Caco-2 (cell line): ENCODE measurements around the gene SMARCA4. TPM values are rescaled to one million over a fixed set of nuclear protein-coding genes. Genes with fewer than 3 reads are reported as not detected.
A peak's percentile ranks its signal among the peaks of the same experiment; 100 is the strongest.

Experiments
- Bru-seq: library from RNA; stranded (reverse); fragments of 400-500 nt; gene quantifications from one replicate; lab custom pipeline; 2021; lab: Mats Ljungman, UMichigan
- BruChase-seq, 2 experiments: library from RNA; stranded (reverse); fragments of 400-500 nt; gene quantifications; one replicate each; lab custom pipeline; 2021; lab: Mats Ljungman, UMichigan
- BruUV-seq: library from RNA; stranded (reverse); fragments of 400-500 nt; replicated peaks from 2 replicates; lab custom pipeline; 2021; lab: Mats Ljungman, UMichigan
- CTCF ChIA-PET: fragments of 300-600 bp; sonication (Branson Sonifier 250); formaldehyde crosslinking; loops from one replicate; lab custom pipeline; 2022; ENCODE audit warnings: antibody characterized with exemption; lab: Charles Lee
- POLR2A ChIA-PET: fragments of 300-600 bp; sonication (Branson Sonifier 250); formaldehyde crosslinking; loops from one replicate; lab custom pipeline; 2022; ENCODE audit warnings: antibody characterized with exemption; lab: Charles Lee
- DNase-seq, 2 experiments: peaks; one replicate each; pipeline versions ENCODE4 v3.0.0 to v3.0.0-alpha.2; 2020 to 2022
- H3K27me3 ChIP-seq: replicated peaks from 2 replicates; pipeline ENCODE4 v1.6.0; 2011; ENCODE audit warnings: low read length; ENCODE audit not compliant: control insufficient read depth, insufficient read depth
- H3K36me3 ChIP-seq: 2 replicates; pipeline ENCODE4 v1.5.1; 2011; ENCODE audit warnings: low read length; ENCODE audit not compliant: control insufficient read depth, insufficient read depth
- H3K4me1 ChIP-seq: fragments of 250-450 bp; sonication (Bioruptor Pico); 2 replicates; pipeline ENCODE4 v1.5.1; 2020; ENCODE audit warnings: mild to moderate bottlenecking
- H3K4me3 ChIP-seq: 2 replicates; pipeline ENCODE4 v1.5.1; 2011; ENCODE audit warnings: low read depth, mild to moderate bottlenecking, control low read depth, low read length
- H3K9me3 ChIP-seq: fragments of 250-450 bp; sonication (Bioruptor Pico); 2 replicates; pipeline ENCODE4 v1.5.1; 2020; ENCODE audit warnings: mild to moderate bottlenecking, moderate library complexity
- H3K27ac Mint-ChIP-seq: one replicate; pipeline ENCODE4 v1.8.0; 2022; ENCODE audit warnings: mixed read lengths; ENCODE audit not compliant: unreplicated experiment
- H3K27me3 Mint-ChIP-seq: one replicate; pipeline ENCODE4 v1.8.0; 2022; ENCODE audit warnings: mixed read lengths; ENCODE audit not compliant: insufficient read depth, unreplicated experiment
- H3K36me3 Mint-ChIP-seq: one replicate; pipeline ENCODE4 v1.8.0; 2022; ENCODE audit warnings: mild to moderate bottlenecking, mixed read lengths; ENCODE audit not compliant: insufficient read depth, unreplicated experiment
- H3K4me1 Mint-ChIP-seq: one replicate; pipeline ENCODE4 v1.8.0; 2022; ENCODE audit warnings: low read depth, mixed read lengths; ENCODE audit not compliant: unreplicated experiment
- H3K4me3 Mint-ChIP-seq: one replicate; pipeline ENCODE4 v1.8.0; 2022; ENCODE audit warnings: mild to moderate bottlenecking, moderate library complexity, mixed read lengths; ENCODE audit not compliant: unreplicated experiment
- H3K9me3 Mint-ChIP-seq: one replicate; pipeline ENCODE4 v1.8.0; 2022; ENCODE audit warnings: mixed read lengths; ENCODE audit not compliant: unreplicated experiment
- intact Hi-C: fragments of 100-400 bp; cut with micrococcal nuclease; formaldehyde crosslinking; loops from one replicate; pipeline ENCODE4 v1.10.0; 2022; ENCODE audit not compliant: unreplicated experiment
- long read RNA-seq: library from polyadenylated mRNA; stranded (forward); transcript quantifications from one replicate; pipeline ENCODE4 v2.0.0, GENCODE V29; 2022
- total RNA-seq: library from RNA; stranded (reverse); gene quantifications from 2 replicates; pipeline ENCODE4 v1.2.3, GENCODE V29; 2022
- TF ChIP-seq, protein P1 (sequence below), 2 experiments: fragments of 200-600 bp in 1 of 2; IDR thresholded peaks; 1 replicate in 1 of 2; 2 replicates in 1 of 2; pipeline versions ENCODE4 v1.5.1 to v1.8.0; 2011 to 2022; ENCODE audit warnings: antibody characterized with exemption in 1 of 2, control low read depth in 1 of 2, inconsistent platforms in 1 of 2, low read depth in 1 of 2, low read length in 1 of 2, mild to moderate bottlenecking in 1 of 2, moderate library complexity in 1 of 2; ENCODE audit not compliant: insufficient read depth in 1 of 2, severe bottlenecking in 1 of 2, unreplicated experiment in 1 of 2

The SMARCA4 gene
- total RNA-seq (171 and 180 TPM in 2 replicates), Bru-seq, nascent RNA (percentile 68 among the genes with signal in this experiment), BruChase-seq, experiment 1, labeled RNA remaining after a 2-hour chase (percentile 71 among the genes with signal in this experiment), BruChase-seq, experiment 2, labeled RNA remaining after a 6-hour chase (percentile 82 among the genes with signal in this experiment)
- long read RNA-seq, full-length matches to known transcripts, result 49 of 190 reads
- long read RNA-seq, partial matches to known transcripts, result 106 of 190 reads
- long read RNA-seq, other reads (novel, unspliced or antisense), result 35 of 190 reads

DNA sequence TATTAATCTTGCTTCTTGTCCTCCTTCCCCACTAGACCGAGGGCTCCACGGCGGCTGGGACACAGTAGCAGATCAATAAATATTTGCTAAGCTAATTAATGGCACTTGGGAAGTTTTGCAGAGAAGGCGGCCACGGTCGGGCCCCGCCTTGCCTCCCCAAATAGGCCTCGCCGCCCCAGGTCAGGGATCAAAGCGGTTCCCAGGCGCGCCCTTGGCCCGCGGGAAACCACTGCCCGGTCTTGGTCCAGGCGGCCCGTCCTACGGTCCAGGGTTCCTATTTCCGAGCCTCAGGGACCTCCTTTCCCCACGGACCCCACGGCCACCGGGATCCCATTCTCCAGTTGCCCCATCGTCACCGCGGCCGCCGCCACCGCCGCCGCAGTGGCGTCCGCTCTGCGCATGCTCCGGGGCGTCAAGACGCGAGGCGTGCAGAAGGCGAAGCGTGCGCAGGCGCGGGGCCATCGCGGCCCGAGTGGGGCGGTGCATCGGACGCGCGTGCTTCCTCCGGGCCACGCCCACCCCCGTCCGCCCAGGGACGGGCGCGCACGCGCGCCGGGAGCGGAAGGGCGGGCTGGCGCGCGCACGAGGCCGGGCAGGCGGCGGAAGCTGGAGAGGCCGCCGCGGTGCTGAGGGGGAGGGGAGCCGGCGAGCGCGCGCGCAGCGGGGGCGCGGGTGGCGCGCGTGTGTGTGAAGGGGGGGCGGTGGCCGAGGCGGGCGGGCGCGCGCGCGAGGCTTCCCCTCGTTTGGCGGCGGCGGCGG lies at the start of gene SMARCA4:
TSS of gene SMARCA4 (plus strand) at position 717 of the 759 bp plus-strand sequence. CDS start 23,122 bp downstream, outside the sequence.
- CTCF ChIA-PET, result interaction anchor here (1.5 kb wide), 1 partner anchor 19 kb away, joined by 5 read pairs; no protein-coding TSS in a partner anchor

DNA sequence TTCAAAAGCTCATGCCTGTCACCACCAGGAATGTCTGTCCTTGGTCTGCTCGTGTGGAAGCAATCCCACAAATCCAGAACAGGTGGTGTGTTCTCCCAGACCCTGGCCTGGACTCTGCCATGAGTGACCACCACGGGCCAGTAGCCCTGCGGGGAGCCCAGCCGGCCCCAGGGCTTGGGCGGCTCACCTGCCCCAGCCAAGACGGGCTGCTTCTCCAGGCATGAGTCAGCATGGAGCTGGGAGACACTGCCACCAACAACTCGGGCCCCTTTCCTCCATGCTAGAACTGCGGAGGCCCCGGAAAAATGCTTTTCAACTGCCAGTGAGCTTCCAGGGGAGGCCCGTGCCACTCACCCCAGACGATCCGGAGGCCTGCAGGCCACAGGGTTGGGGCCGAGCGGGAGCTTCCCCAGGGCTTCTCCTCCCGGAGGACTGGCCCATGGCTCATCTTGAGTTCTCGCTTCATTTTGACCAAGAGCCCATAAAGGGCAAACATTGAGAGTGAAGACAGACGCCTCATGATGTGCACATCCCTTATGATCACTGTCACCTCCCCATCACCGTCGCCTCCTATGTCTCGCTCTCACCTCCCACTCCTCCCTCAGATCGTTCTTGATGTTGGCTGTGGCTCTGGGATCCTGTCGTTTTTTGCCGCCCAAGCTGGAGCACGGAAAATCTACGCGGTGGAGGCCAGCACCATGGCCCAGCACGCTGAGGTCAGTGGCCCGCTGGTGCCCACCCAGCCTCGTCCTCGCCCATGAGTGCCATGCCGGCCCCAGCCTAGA lies 49.1 kb upstream of the SMARCA4 start:
- Histone ChIP-seq H3K36me3 (peaks cover 2% of the 10 kb centered on the region), H3K9me3 (no peaks in the 10 kb centered on the region), H3K27me3 (no peaks in the 10 kb centered on the region), H3K4me3 (no peak overlapping the region), H3K4me1 (no peaks in the 10 kb centered on the region)
- Mint-ChIP-seq H3K27me3 (no peaks in the 10 kb centered on the region), H3K27ac (no peak overlapping the region), H3K4me1 (no peaks in the 10 kb centered on the region), H3K4me3 (no peak overlapping the region), H3K9me3 (no peaks in the 10 kb centered on the region), H3K36me3 (peaks cover 73% of the 10 kb centered on the region)
- no peak for DNase-seq
- CTCF ChIA-PET, result interaction anchor here (0.6 kb wide), 1 partner anchor 463 kb away, joined by 4 read pairs; the partner anchor contains the start of gene SWSAP1
- TF ChIP-seq, protein P1, sequence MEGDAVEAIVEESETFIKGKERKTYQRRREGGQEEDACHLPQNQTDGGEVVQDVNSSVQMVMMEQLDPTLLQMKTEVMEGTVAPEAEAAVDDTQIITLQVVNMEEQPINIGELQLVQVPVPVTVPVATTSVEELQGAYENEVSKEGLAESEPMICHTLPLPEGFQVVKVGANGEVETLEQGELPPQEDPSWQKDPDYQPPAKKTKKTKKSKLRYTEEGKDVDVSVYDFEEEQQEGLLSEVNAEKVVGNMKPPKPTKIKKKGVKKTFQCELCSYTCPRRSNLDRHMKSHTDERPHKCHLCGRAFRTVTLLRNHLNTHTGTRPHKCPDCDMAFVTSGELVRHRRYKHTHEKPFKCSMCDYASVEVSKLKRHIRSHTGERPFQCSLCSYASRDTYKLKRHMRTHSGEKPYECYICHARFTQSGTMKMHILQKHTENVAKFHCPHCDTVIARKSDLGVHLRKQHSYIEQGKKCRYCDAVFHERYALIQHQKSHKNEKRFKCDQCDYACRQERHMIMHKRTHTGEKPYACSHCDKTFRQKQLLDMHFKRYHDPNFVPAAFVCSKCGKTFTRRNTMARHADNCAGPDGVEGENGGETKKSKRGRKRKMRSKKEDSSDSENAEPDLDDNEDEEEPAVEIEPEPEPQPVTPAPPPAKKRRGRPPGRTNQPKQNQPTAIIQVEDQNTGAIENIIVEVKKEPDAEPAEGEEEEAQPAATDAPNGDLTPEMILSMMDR (IDR thresholded peaks at IDR 0.05; ENCODE audit: insufficient read depth in 1 of 2, low read depth in 1 of 2, low read length in 1 of 2, severe bottlenecking in 1 of 2, unreplicated experiment in 1 of 2), result no peak
- intact Hi-C loops, result no loop called here
- BruUV-seq, result no TSS peak
- POLR2A ChIA-PET, result no interaction called here

More for the DNA sequence above, at the start of gene SMARCA4:
- H3K9me3 Mint-ChIP-seq, result no peaks in the 10 kb centered on the region
- intact Hi-C loops, result loop anchor here (2.0 kb wide), 1 partner anchor 22 kb away; no protein-coding TSS in a partner anchor
- Histone ChIP-seq H3K36me3 (no peaks in the 10 kb centered on the region; the same call in 1 of the 2 replicates), H3K27me3 (no peaks in the 10 kb centered on the region), H3K4me3 (peak within 1 kb of the TSS; percentile 96), H3K9me3 (no peaks in the 10 kb centered on the region), H3K4me1 (peaks cover 9% of the 10 kb centered on the region; the same call in 1 of the 2 replicates)
- H3K4me3 Mint-ChIP-seq, result peak within 1 kb of the TSS; percentile 83
- no peaks in the 10 kb centered on the region for H3K27me3 Mint-ChIP-seq
- peaks cover 7% of the 10 kb centered on the region for H3K4me1 Mint-ChIP-seq
- H3K36me3 Mint-ChIP-seq, result peaks cover 12% of the 10 kb centered on the region
- POLR2A ChIA-PET, result interaction anchor here (0.6 to 1.1 kb wide), 2 partner anchors 19 to 125 kb away, joined by 3 to 4 read pairs; partner anchors contain the start of gene TMED1
- TSS peak; percentile 95 for BruUV-seq
- H3K27ac Mint-ChIP-seq, result peak within 1 kb of the TSS; percentile 91
- peak; percentile 94 to 98 for DNase-seq
- TF ChIP-seq, protein P1 (IDR thresholded peaks at IDR 0.05; ENCODE audit: insufficient read depth in 1 of 2, low read depth in 1 of 2, low read length in 1 of 2, severe bottlenecking in 1 of 2, unreplicated experiment in 1 of 2), result no peak
